ENCODE results near the gene SLC17A6.

Gene SLC17A6

GRCh38 chr11:22389526-22390282, 51.5 kb downstream of the SLC17A6 start:
- H3K4me3 ChIP-seq (ENCODE audit: low read depth, low read length): no peak overlapping the region

- no peak overlapping the region for H3K4me3 ChIP-seq (ENCODE audit: low read depth, low read length)
Observed at GRCh38 chr11:22390283-22390655, 52.1 kb downstream of the SLC17A6 start.

- no peak overlapping the region for H3K4me3 ChIP-seq (ENCODE audit: low read depth, low read length)
Observed at GRCh38 chr11:22392561-22392960, 54.4 kb downstream of the SLC17A6 start.

GRCh38 chr11:22405377-22405776, 67.2 kb downstream of the SLC17A6 start:
- H3K4me3 ChIP-seq (ENCODE audit: low read depth, low read length): no peak overlapping the region

- no peak overlapping the region for H3K4me3 ChIP-seq (ENCODE audit: low read depth, low read length)
Observed at GRCh38 chr11:22407267-22407666, 69.1 kb downstream of the SLC17A6 start.

- H3K4me3 ChIP-seq (ENCODE audit: low read depth, low read length): no peak overlapping the region
Observed at GRCh38 chr11:22407921-22408320, 69.7 kb downstream of the SLC17A6 start.

- no peak overlapping the region for H3K4me3 ChIP-seq (ENCODE audit: low read depth, low read length)
Observed at GRCh38 chr11:22415476-22415875, 77.3 kb downstream of the SLC17A6 start.

- no peak overlapping the region for H3K4me3 ChIP-seq (ENCODE audit: low read depth, low read length)
Observed at GRCh38 chr11:22416462-22416861, 78.3 kb downstream of the SLC17A6 start.

- no peak overlapping the region for H3K4me3 ChIP-seq (ENCODE audit: low read depth, low read length)
Observed at GRCh38 chr11:22426915-22427314, 88.7 kb downstream of the SLC17A6 start.
